Measurements from ENCODE around the gene SFTPD.
"Not testable (repeated sequence)": the region's sequence is repeated elsewhere in the genome, so short reads cannot be mapped to it uniquely, and the experiment has no call there.

The SFTPD gene

GRCh38 chr10:79923669-79924068, 25.2 kb downstream of the SFTPD start:
- H3K36me3 ChIP-seq (replicated peaks; ENCODE audit: insufficient read depth, low read length) = no peaks in the 10 kb centered on the region
- H3K9me3 ChIP-seq (replicated peaks; ENCODE audit: insufficient read depth, low read length) = no peaks in the 10 kb centered on the region
- H3K4me3 ChIP-seq (ENCODE audit: low read length) = no peak overlapping the region
- no peak for DNase-seq
- no peaks in the 10 kb centered on the region for H4K20me1 ChIP-seq (ENCODE audit: insufficient read depth, low read length)
- no peak overlapping the region for H3K4me2 ChIP-seq (ENCODE audit: low read depth, low read length)
- H3F3A ChIP-seq (ENCODE audit: insufficient read depth, low read length) = no peaks in the 10 kb centered on the region
- no peaks in the 10 kb centered on the region for H3K27me3 ChIP-seq (replicated peaks; ENCODE audit: insufficient read depth, low read length)
- no peaks in the 10 kb centered on the region for H3K9me2 ChIP-seq (replicated peaks; ENCODE audit: insufficient read depth, low read length)
- no peak overlapping the region for H3K9ac ChIP-seq (ENCODE audit: low read length)
- no peak for TF ChIP-seq EZH2phosphoT487 (IDR thresholded peaks at IDR 0.05; ENCODE audit: low read length)
- TF ChIP-seq, protein P1, sequence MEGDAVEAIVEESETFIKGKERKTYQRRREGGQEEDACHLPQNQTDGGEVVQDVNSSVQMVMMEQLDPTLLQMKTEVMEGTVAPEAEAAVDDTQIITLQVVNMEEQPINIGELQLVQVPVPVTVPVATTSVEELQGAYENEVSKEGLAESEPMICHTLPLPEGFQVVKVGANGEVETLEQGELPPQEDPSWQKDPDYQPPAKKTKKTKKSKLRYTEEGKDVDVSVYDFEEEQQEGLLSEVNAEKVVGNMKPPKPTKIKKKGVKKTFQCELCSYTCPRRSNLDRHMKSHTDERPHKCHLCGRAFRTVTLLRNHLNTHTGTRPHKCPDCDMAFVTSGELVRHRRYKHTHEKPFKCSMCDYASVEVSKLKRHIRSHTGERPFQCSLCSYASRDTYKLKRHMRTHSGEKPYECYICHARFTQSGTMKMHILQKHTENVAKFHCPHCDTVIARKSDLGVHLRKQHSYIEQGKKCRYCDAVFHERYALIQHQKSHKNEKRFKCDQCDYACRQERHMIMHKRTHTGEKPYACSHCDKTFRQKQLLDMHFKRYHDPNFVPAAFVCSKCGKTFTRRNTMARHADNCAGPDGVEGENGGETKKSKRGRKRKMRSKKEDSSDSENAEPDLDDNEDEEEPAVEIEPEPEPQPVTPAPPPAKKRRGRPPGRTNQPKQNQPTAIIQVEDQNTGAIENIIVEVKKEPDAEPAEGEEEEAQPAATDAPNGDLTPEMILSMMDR (IDR thresholded peaks at IDR 0.05; ENCODE audit: low read length) = no peak
- no peak for TF ChIP-seq EZH2 (optimal IDR thresholded peaks at IDR 0.05; ENCODE audit: low read depth, low read length)
- no peak overlapping the region for H3K27ac ChIP-seq (ENCODE audit: low read length)
- H2AFZ ChIP-seq (ENCODE audit: low read length) = no peak overlapping the region
- H3K4me1 ChIP-seq (ENCODE audit: low read length) = no peaks in the 10 kb centered on the region
- peaks cover 6% of the 10 kb centered on the region for H3K79me2 ChIP-seq (ENCODE audit: low read length)

DNA sequence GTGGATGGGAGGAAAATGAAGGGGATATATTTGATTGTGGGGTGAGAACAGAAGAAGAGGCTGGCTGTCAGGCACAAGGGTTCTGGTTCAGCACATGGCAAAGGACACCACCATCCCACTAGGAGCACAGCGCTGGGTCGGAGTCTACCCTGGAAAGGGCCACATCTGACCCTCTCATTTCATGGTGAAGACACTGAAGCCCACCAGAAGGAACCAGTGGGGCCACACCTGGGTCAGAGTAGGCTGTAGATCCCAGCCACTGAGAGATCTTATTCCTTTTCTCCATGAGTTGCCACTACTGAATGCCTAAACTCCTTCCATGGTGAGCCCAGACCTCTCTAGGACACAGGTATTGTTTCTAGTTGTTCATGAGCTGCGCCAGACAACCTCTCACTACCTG, 25.8 kb downstream of the SFTPD start:
- H3K4me1 ChIP-seq (ENCODE audit: low read length) = 0 out of 2 replicates have a peak, but pooled peaks cover 5% of the 10 kb centered on the region
- no peaks in the 10 kb centered on the region for H3K9me3 ChIP-seq (replicated peaks; ENCODE audit: insufficient read depth, low read length)
- H3K27me3 ChIP-seq (replicated peaks; ENCODE audit: insufficient read depth, low read length) = no peaks in the 10 kb centered on the region
- H3K36me3 ChIP-seq (replicated peaks; ENCODE audit: insufficient read depth, low read length) = no peaks in the 10 kb centered on the region
- no peak for DNase-seq
- H3K4me3 ChIP-seq (ENCODE audit: low read length) = no peak overlapping the region
- H3K9ac ChIP-seq (ENCODE audit: low read length) = no peak overlapping the region
- TF ChIP-seq EZH2phosphoT487 (IDR thresholded peaks at IDR 0.05; ENCODE audit: low read length) (no peak), EZH2 (optimal IDR thresholded peaks at IDR 0.05; ENCODE audit: low read depth, low read length) (no peak)
- TF ChIP-seq, protein P1 (IDR thresholded peaks at IDR 0.05; ENCODE audit: low read length) = no peak
- H4K20me1 ChIP-seq (ENCODE audit: insufficient read depth, low read length) = no peaks in the 10 kb centered on the region
- H3K4me2 ChIP-seq (ENCODE audit: low read depth, low read length) = no peak overlapping the region
- no peaks in the 10 kb centered on the region for H3K9me2 ChIP-seq (replicated peaks; ENCODE audit: insufficient read depth, low read length)
- H2AFZ ChIP-seq (ENCODE audit: low read length) = no peak overlapping the region
- H3K27ac ChIP-seq (ENCODE audit: low read length) = no peak overlapping the region
- no peaks in the 10 kb centered on the region for H3F3A ChIP-seq (ENCODE audit: insufficient read depth, low read length)
- peaks cover 8% of the 10 kb centered on the region for H3K79me2 ChIP-seq (ENCODE audit: low read length)

GRCh38 chr10:79922011-79922412, 26.9 kb downstream of the SFTPD start:
- H3K4me1 ChIP-seq (ENCODE audit: low read length) = peaks cover 13% of the 10 kb centered on the region; the same call in 1 of the 2 replicates
- not testable (repeated sequence) for H3K79me2 ChIP-seq (ENCODE audit: low read length); H3K27me3 ChIP-seq (replicated peaks; ENCODE audit: insufficient read depth, low read length); H3K9me3 ChIP-seq (replicated peaks; ENCODE audit: insufficient read depth, low read length); H3K9ac ChIP-seq (ENCODE audit: low read length); H3K4me2 ChIP-seq (ENCODE audit: low read depth, low read length); H3K4me3 ChIP-seq (ENCODE audit: low read length); DNase-seq; H4K20me1 ChIP-seq (ENCODE audit: insufficient read depth, low read length); H3K9me2 ChIP-seq (replicated peaks; ENCODE audit: insufficient read depth, low read length); H3K27ac ChIP-seq (ENCODE audit: low read length); H2AFZ ChIP-seq (ENCODE audit: low read length); H3K36me3 ChIP-seq (replicated peaks; ENCODE audit: insufficient read depth, low read length); H3F3A ChIP-seq (ENCODE audit: insufficient read depth, low read length)

- H3K4me1 ChIP-seq (ENCODE audit: low read length) = peaks cover 31% of the 10 kb centered on the region
- H3K79me2 ChIP-seq (ENCODE audit: low read length) = peaks cover 20% of the 10 kb centered on the region
- not testable (repeated sequence) for H3K27me3 ChIP-seq (replicated peaks; ENCODE audit: insufficient read depth, low read length); H3K4me3 ChIP-seq (ENCODE audit: low read length); H3K36me3 ChIP-seq (replicated peaks; ENCODE audit: insufficient read depth, low read length); H3K27ac ChIP-seq (ENCODE audit: low read length); H3F3A ChIP-seq (ENCODE audit: insufficient read depth, low read length); H3K9ac ChIP-seq (ENCODE audit: low read length); H3K4me2 ChIP-seq (ENCODE audit: low read depth, low read length); H2AFZ ChIP-seq (ENCODE audit: low read length); DNase-seq; H4K20me1 ChIP-seq (ENCODE audit: insufficient read depth, low read length); H3K9me2 ChIP-seq (replicated peaks; ENCODE audit: insufficient read depth, low read length); H3K9me3 ChIP-seq (replicated peaks; ENCODE audit: insufficient read depth, low read length)
Observed at GRCh38 chr10:79915838-79916237, 33.1 kb downstream of the SFTPD start.
